ENCODE measurements around the gene PTGS2. TPM values are rescaled to one million over a fixed set of nuclear protein-coding genes. Genes with fewer than 3 reads are reported as not detected.

Gene PTGS2
- total RNA-seq, 1 experiment from 2014 or later, result 0.37 TPM

GRCh38 chr1:186654741-186655140 is 25.5 kb downstream of the PTGS2 start:
- H3K4ac ChIP-seq (ENCODE audit: low read depth, low read length), result no peak overlapping the region
- Mint-ChIP-seq H3K4me3 (no peak overlapping the region), H3K27me3 (ENCODE audit: low read depth) (no peaks in the 10 kb centered on the region), H3K9me3 (no peaks in the 10 kb centered on the region), H3K4me1 (no peaks in the 10 kb centered on the region), H3K27ac (no peak overlapping the region; a peak in 1 of 7 replicates), H3K36me3 (ENCODE audit: insufficient read depth in 1 of 3, low read depth in 3 of 3) (no peaks in the 10 kb centered on the region)
- no peaks in the 10 kb centered on the region for H3K4me1 ChIP-seq (ENCODE audit: insufficient read depth, low read length)
- H3T11ph ChIP-seq (ENCODE audit: low read length), result no peak overlapping the region
- H4K5ac ChIP-seq (ENCODE audit: insufficient read length, low read depth, low read length), result no peak overlapping the region
- no CpG with 5 or more reads among the region's 3 CpGs for WGBS (ENCODE audit: extremely low coverage, insufficient read length, low lambda C conversion rate)
- no peak overlapping the region for H3K23ac ChIP-seq (ENCODE audit: insufficient read length, low read depth, low read length)
- no peak overlapping the region for H4K91ac ChIP-seq (ENCODE audit: insufficient read length, low read depth, low read length)
- H3K27me3 ChIP-seq (ENCODE audit: insufficient read depth, low read length), result no peaks in the 10 kb centered on the region
- H4K8ac ChIP-seq (replicated peaks; ENCODE audit: insufficient read length, low read depth, low read length), result no peak overlapping the region
- H2BK5ac ChIP-seq (ENCODE audit: insufficient read length, low read length), result no peak overlapping the region
- no peaks in the 10 kb centered on the region for H3K79me1 ChIP-seq (ENCODE audit: insufficient read depth, low read depth, low read length, poor library complexity, severe bottlenecking)
- no peak overlapping the region for H2BK20ac ChIP-seq (ENCODE audit: low read depth, low read length, poor library complexity, severe bottlenecking)
- no peak overlapping the region for H2AK5ac ChIP-seq (ENCODE audit: insufficient read length, low read length)
- no peaks in the 10 kb centered on the region for H4K20me1 ChIP-seq (ENCODE audit: control insufficient read depth, insufficient read depth, insufficient read length)
- no peak overlapping the region for H3K18ac ChIP-seq (ENCODE audit: insufficient read length, low read depth, low read length)
- no peaks in the 10 kb centered on the region for H3K9me3 ChIP-seq (ENCODE audit: control insufficient read depth, low read depth, low read length)
- no peak overlapping the region for H3K14ac ChIP-seq (ENCODE audit: insufficient read depth, low read length)
- no peak overlapping the region for H2BK120ac ChIP-seq (ENCODE audit: low read depth, low read length, poor library complexity, severe bottlenecking)
- H3K4me2 ChIP-seq (ENCODE audit: insufficient read depth, insufficient read length, low read length), result no peak overlapping the region
- TF ChIP-seq CTCF (conservative IDR thresholded peaks at IDR 0.05), result no peak
- H3K79me2 ChIP-seq (ENCODE audit: insufficient read depth, low read length), result no peaks in the 10 kb centered on the region
- no peak overlapping the region for H3K27ac ChIP-seq (ENCODE audit: insufficient read length, low read depth, low read length)
- DNase-seq, result no peak
- H3K56ac ChIP-seq (ENCODE audit: insufficient read length, low read depth, low read length), result no peak overlapping the region
- no peaks in the 10 kb centered on the region for H3K23me2 ChIP-seq (ENCODE audit: insufficient read length, low read depth, low read length, poor library complexity, severe bottlenecking)
- H2BK12ac ChIP-seq (ENCODE audit: insufficient read length, low read depth, low read length), result no peak overlapping the region
- H3K9ac ChIP-seq (ENCODE audit: extremely low read depth, insufficient read length, low read length), result no peak overlapping the region
- no peak overlapping the region for H2BK15ac ChIP-seq (ENCODE audit: low read depth, low read length)
- no peak overlapping the region for H2AFZ ChIP-seq (ENCODE audit: low read length)
